HG03565 (cell line): ENCODE data around the gene GCNT2.
"Not testable (repeated sequence)": the region's sequence is repeated elsewhere in the genome, so short reads cannot be mapped to it uniquely, and the experiment has no call there.

ENCODE experiments used
- ATAC-seq: cut with Tn5 transposase; IDR thresholded peaks from one replicate; pipeline ENCODE4 v1.9.1; 2021; ENCODE audit warnings: mild to moderate bottlenecking, moderate library complexity; ENCODE audit not compliant: unreplicated experiment

GCNT2 gene

GRCh38 chr6:10655508-10656055 is 134.4 kb downstream of the GCNT2 start:
- no peak for ATAC-seq

GRCh38 chr6:10658910-10659698 is 138.0 kb downstream of the GCNT2 start:
- no peak for ATAC-seq

- ATAC-seq = no peak
Observed at GRCh38 chr6:10659699-10660348, 138.7 kb downstream of the GCNT2 start.

- ATAC-seq = not testable (repeated sequence)
Observed at GRCh38 chr6:10660431-10661191, 139.5 kb downstream of the GCNT2 start.

- no peak for ATAC-seq
Observed at GRCh38 chr6:10662207-10662606, 141.1 kb downstream of the GCNT2 start.

GRCh38 chr6:10662742-10663141 is 141.6 kb downstream of the GCNT2 start:
- ATAC-seq = no peak

- not testable (repeated sequence) for ATAC-seq
Observed at GRCh38 chr6:10665595-10665994, 144.4 kb downstream of the GCNT2 start.

GRCh38 chr6:10668126-10668917 is 147.2 kb downstream of the GCNT2 start:
- no peak for ATAC-seq

- ATAC-seq = no peak
Observed at GRCh38 chr6:10676403-10676802, 155.3 kb downstream of the GCNT2 start.

- no peak for ATAC-seq
Observed at GRCh38 chr6:10678456-10678855, 157.3 kb downstream of the GCNT2 start.
